PFSK-1 (cell line): ENCODE measurements around the gene NEBL.

Source experiments
- POLR2AphosphoS5 ChIP-seq: IDR thresholded peaks from 2 replicates; pipeline ENCODE4 v1.6.1; 2012; ENCODE audit warnings: low read depth, mild to moderate bottlenecking, control low read depth, low read length, moderate library complexity
- SIN3A ChIP-seq: IDR thresholded peaks from 2 replicates; pipeline ENCODE4 v1.6.1; 2012; ENCODE audit warnings: mild to moderate bottlenecking, low read length, moderate library complexity, borderline replicate concordance; ENCODE audit not compliant: insufficient read depth
- TAF1 ChIP-seq: IDR thresholded peaks from 2 replicates; pipeline ENCODE4 v1.6.1; 2012; ENCODE audit warnings: low read length, control low read depth, borderline replicate concordance; ENCODE audit not compliant: insufficient read depth

DNA sequence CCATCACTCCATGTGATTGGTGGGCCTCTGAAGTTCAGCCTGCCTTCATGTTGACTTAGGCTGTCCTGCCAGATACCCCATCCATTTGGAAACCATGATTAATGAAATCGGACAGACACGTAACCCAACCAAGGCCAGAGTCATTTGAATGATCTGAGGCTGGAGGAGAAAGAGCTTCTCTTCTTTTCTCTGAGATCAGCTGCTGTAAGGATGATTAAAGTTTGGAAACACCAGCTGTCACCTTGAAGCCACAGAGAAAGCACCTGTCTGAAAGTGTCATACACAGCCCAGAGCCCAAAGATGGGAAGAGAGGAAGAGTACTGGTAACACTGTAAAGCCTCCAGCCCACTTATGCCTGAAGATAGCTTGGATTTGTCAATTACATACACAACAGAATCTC, 22.9 kb downstream of the NEBL start:
- TF ChIP-seq TAF1 (no peak), POLR2AphosphoS5 (no peak), SIN3A (no peak)
